Loucy (cell line): ENCODE results near the gene ABLIM2.

Experiments used
- CTCF ChIP-seq: fragments of 200-600 bp; sonication (generic); conservative IDR thresholded peaks from 2 replicates; pipeline ENCODE4 v1.5.1; 2014; ENCODE audit warnings: mild to moderate bottlenecking, antibody characterized with exemption, low read length
- EZH2phosphoT487 ChIP-seq: fragments of 200-600 bp; IDR thresholded peaks from 2 replicates; pipeline ENCODE4 v1.6.1; 2018; ENCODE audit warnings: antibody characterized with exemption, mild to moderate bottlenecking, moderate library complexity, borderline replicate concordance

- TF ChIP-seq CTCF (no peak), EZH2phosphoT487 (no peak)
Observed at GRCh38 chr4:7973545-7973981, 185.1 kb downstream of the ABLIM2 start.
